Panc1 (cell line): ENCODE results near the gene COMMD1.

ENCODE experiments used
- CTCF ChIP-seq: fragments of 450-650 bp; IDR thresholded peaks from 2 replicates; pipeline ENCODE4 v1.5.1; 2017; ENCODE audit warnings: mild to moderate bottlenecking
- POLR2AphosphoS5 ChIP-seq: IDR thresholded peaks from 2 replicates; pipeline ENCODE4 v1.6.1; 2012; ENCODE audit warnings: mild to moderate bottlenecking, low read depth, low read length, moderate library complexity
- REST ChIP-seq, 2 experiments: IDR thresholded peaks; 2 replicates each; pipeline ENCODE4 v1.6.1; 2011 to 2012; ENCODE audit warnings: low read depth in 2 of 2, control low read depth in 1 of 2, low read length in 1 of 2, mild to moderate bottlenecking in 1 of 2, moderate library complexity in 1 of 2; ENCODE audit not compliant: insufficient read depth in 1 of 2
- SIN3A ChIP-seq: IDR thresholded peaks from 2 replicates; pipeline ENCODE4 v1.6.1; 2012; ENCODE audit warnings: low read depth, mild to moderate bottlenecking, low read length, moderate library complexity, borderline replicate concordance; ENCODE audit not compliant: insufficient read depth
- TCF7L2 ChIP-seq: IDR thresholded peaks from 2 replicates; pipeline ENCODE4 v1.6.1; 2011; ENCODE audit warnings: mild to moderate bottlenecking, low read depth, low read length, inconsistent platforms

DNA sequence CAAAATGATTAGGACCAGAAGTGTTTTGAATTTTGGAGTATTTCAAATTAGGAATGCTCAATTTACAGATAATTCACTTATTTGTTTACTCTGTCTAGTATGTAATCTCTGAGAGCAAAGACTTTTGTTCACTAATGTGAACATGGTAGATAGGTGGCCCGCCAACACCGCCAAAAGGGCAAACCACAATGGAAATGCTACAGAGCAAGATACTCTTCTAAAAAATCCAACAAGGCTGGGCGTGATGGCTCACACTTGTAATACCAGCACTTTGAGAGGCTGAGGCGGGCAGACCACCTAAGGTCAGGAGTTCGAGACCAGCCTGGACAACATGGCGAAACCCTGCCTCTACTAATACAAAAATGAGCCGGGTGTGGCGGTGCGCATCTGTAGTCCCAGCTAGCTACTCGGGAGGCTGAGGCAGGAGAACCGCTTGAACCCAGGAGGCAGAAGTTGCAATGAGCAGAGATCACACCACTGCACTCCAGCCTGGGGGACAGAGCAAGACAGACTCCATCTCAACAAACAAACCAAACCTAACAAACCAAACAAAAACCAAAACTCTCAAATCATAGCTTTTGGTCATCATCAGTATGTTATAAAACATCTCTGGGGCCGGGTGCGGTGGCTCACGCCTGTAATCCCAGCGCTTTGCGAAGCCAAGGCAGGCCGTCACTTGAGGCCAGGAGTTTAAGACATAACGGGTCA, 19.4 kb upstream of the COMMD1 start:
- TF ChIP-seq REST (IDR thresholded peaks at IDR 0.05; ENCODE audit: insufficient read depth in 1 of 2, low read depth in 2 of 2, low read length in 1 of 2) (no peak), CTCF (no peak), POLR2AphosphoS5 (no peak), SIN3A (no peak), TCF7L2 (no peak)
